HEK293 (cell line): Measurements from ENCODE around the gene RTN3.

Experiments
- CTCF ChIP-seq: fragments of 450-650 bp; formaldehyde crosslinking; IDR thresholded peaks from 2 replicates; pipeline ENCODE4 v1.5.1; 2016; ENCODE audit warnings: missing biosample characterization, missing genetic modification characterization
- GLIS1 ChIP-seq: fragments of 450-650 bp; formaldehyde crosslinking; IDR thresholded peaks from 2 replicates; pipeline ENCODE4 v1.5.1; 2016; ENCODE audit warnings: missing biosample characterization, missing genetic modification characterization
- ZNF174 ChIP-seq: fragments of 450-650 bp; formaldehyde crosslinking; IDR thresholded peaks from 2 replicates; pipeline ENCODE4 v1.5.0; 2017; ENCODE audit warnings: missing biosample characterization, mild to moderate bottlenecking, missing genetic modification characterization
- ZNF600 ChIP-seq: fragments of 450-650 bp; formaldehyde crosslinking; IDR thresholded peaks from 2 replicates; pipeline ENCODE4 v1.5.1; 2016; ENCODE audit warnings: missing biosample characterization, missing genetic modification characterization

GRCh38 chr11:63670433-63671321, 10.6 kb upstream of the RTN3 start:
- TF ChIP-seq ZNF174 (tag by site-specific recombination) (no peak), GLIS1 (tag by site-specific recombination) (no peak), CTCF (tag by site-specific recombination) (no peak), ZNF600 (no peak)
